Right ventricle myocardium superior (tissue), 1 donor: ENCODE results near the gene SSR4. TPM values are rescaled to one million over a fixed set of nuclear protein-coding genes. Genes with fewer than 3 reads are reported as not detected.

ENCODE experiments used
- ATAC-seq: fragments of 200-7000 bp; cut with Tn5 transposase; one replicate; pipeline ENCODE4 v1.9.1; 2020; ENCODE audit warnings: mild to moderate bottlenecking; ENCODE audit not compliant: poor library complexity
- DNase-seq: peaks from one replicate; pipeline ENCODE4 v3.0.0-alpha.2; 2020
- intact Hi-C: fragments of 100-400 bp; cut with DNase I; formaldehyde crosslinking; loops from one replicate; pipeline ENCODE4 v1.11.2; 2022
- total RNA-seq: library from RNA; stranded (reverse); fragmentation: NEBNext Ultra II Directional; extraction: Animal tissue kit (Norgen Biotek cat#: 25700); gene quantifications from one replicate; pipeline ENCODE4 v1.2.1, GENCODE V29; 2021
- donor health status: DM: no; HTN: yes; CAD: no; lungs with severe emphysema.

Gene SSR4
- total RNA-seq, 1 donor from 2014 or later = 129 TPM

GRCh38 chrX:153818571-153819383, 24.3 kb downstream of the SSR4 start:
- DNase-seq = peak; percentile 61
- peak; percentile 89 for ATAC-seq
- intact Hi-C loops = no loop called here

- ATAC-seq (no peak), DNase-seq (no peak)
- intact Hi-C loops = no loop called here
These were observed 25.0 kb downstream of the SSR4 start for GRCh38 chrX:153819384-153820040.

- intact Hi-C loops = no loop called here
- no peak for ATAC-seq
These were observed 26.1 kb downstream of the SSR4 start for GRCh38 chrX:153820601-153821000.

GRCh38 chrX:153821066-153821465, 26.6 kb downstream of the SSR4 start:
- intact Hi-C loops = no loop called here
- DNase-seq (no peak), ATAC-seq (no peak)

More at GRCh38 chrX:153820601-153821000, 26.1 kb downstream of the SSR4 start:
- no peak for DNase-seq

- ATAC-seq (no peak), DNase-seq (no peak)
- intact Hi-C loops = no loop called here
These were observed 29.9 kb downstream of the SSR4 start for GRCh38 chrX:153824348-153824747.

- ATAC-seq (no peak), DNase-seq (no peak)
- intact Hi-C loops = no loop called here
These were observed 30.6 kb downstream of the SSR4 start for GRCh38 chrX:153825042-153825441.

- DNase-seq (no peak), ATAC-seq (no peak)
- intact Hi-C loops = no loop called here
These were observed 32.5 kb downstream of the SSR4 start for GRCh38 chrX:153827016-153827415.

- no peak for ATAC-seq
- intact Hi-C loops = no loop called here
- DNase-seq = no peak
These were observed 33.4 kb downstream of the SSR4 start for GRCh38 chrX:153827903-153828302.

GRCh38 chrX:153828308-153828707, 33.8 kb downstream of the SSR4 start:
- ATAC-seq (no peak), DNase-seq (no peak)
- intact Hi-C loops = no loop called here

- DNase-seq (no peak), ATAC-seq (no peak)
- intact Hi-C loops = no loop called here
These were observed 34.5 kb downstream of the SSR4 start for GRCh38 chrX:153828723-153829548.

GRCh38 chrX:153829549-153829798, 35.0 kb downstream of the SSR4 start:
- ATAC-seq = no peak
- no peak for DNase-seq
- intact Hi-C loops = no loop called here

- ATAC-seq (no peak), DNase-seq (no peak)
- intact Hi-C loops = no loop called here
These were observed 35.6 kb downstream of the SSR4 start, which contains the start of gene PDZD4 for GRCh38 chrX:153829799-153830639. Gene PDZD4, minus strand, starts transcription at chrX:153830544. Its CDS starts 246 bp downstream, at chrX:153830298.

GRCh38 chrX:153830640-153831428, 36.4 kb downstream of the SSR4 start:
- intact Hi-C loops = no loop called here
- no peak for ATAC-seq
- DNase-seq = no peak

GRCh38 chrX:153831429-153832150, 37.1 kb downstream of the SSR4 start:
- no peak for ATAC-seq
- intact Hi-C loops = no loop called here
- no peak for DNase-seq

GRCh38 chrX:153832728-153833127, 38.3 kb downstream of the SSR4 start:
- DNase-seq = no peak
- intact Hi-C loops = no loop called here

GRCh38 chrX:153836921-153837320, 42.5 kb downstream of the SSR4 start:
- no peak for DNase-seq
- no peak for ATAC-seq
- intact Hi-C loops = no loop called here

More at GRCh38 chrX:153832728-153833127, 38.3 kb downstream of the SSR4 start:
- ATAC-seq = no peak

- ATAC-seq (no peak), DNase-seq (no peak)
- intact Hi-C loops = no loop called here
These were observed 50.1 kb downstream of the SSR4 start for GRCh38 chrX:153844509-153845082.
